Measurements from ENCODE around the gene C11orf16.
"Not testable (repeated sequence)": the region's sequence is repeated elsewhere in the genome, so short reads cannot be mapped to it uniquely, and the experiment has no call there.

DNA sequence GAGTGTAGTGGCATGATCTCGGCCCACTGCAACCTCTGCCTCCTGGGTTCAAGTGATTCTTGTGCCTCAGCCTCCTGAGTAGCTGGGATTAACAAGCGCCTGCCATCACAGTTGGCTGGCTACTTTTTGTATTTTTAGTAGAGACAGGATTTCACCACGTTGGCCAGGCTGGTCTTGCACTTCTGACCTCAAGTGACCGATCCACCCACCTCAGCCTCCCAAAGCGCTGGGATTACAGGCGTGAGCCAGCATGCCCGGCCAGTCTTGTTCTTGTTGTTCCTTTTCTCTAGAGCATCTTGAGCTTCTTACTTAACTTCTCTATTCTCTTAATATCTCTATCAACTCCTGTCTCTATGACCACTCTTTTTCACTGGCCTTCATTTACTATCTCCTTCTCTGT is 51.2 kb downstream of the C11orf16 start:
- TF ChIP-seq, protein P1, sequence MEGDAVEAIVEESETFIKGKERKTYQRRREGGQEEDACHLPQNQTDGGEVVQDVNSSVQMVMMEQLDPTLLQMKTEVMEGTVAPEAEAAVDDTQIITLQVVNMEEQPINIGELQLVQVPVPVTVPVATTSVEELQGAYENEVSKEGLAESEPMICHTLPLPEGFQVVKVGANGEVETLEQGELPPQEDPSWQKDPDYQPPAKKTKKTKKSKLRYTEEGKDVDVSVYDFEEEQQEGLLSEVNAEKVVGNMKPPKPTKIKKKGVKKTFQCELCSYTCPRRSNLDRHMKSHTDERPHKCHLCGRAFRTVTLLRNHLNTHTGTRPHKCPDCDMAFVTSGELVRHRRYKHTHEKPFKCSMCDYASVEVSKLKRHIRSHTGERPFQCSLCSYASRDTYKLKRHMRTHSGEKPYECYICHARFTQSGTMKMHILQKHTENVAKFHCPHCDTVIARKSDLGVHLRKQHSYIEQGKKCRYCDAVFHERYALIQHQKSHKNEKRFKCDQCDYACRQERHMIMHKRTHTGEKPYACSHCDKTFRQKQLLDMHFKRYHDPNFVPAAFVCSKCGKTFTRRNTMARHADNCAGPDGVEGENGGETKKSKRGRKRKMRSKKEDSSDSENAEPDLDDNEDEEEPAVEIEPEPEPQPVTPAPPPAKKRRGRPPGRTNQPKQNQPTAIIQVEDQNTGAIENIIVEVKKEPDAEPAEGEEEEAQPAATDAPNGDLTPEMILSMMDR (IDR thresholded peaks at IDR 0.05; ENCODE audit: low read depth, low read length, poor library complexity, severe bottlenecking), result not testable (repeated sequence)
- not testable (repeated sequence) for TF ChIP-seq EZH2phosphoT487 (IDR thresholded peaks at IDR 0.05; ENCODE audit: borderline replicate concordance, low read length)
